Progenitor cell of endocrine pancreas (in vitro differentiated cells): ENCODE measurements around the gene RNPS1. TPM values are rescaled to one million over a fixed set of nuclear protein-coding genes. Genes with fewer than 3 reads are reported as not detected.

Experiments used
- DNase-seq: peaks from one replicate; pipeline ENCODE4 v3.0.0; 2021; ENCODE audit warnings: low spot score; ENCODE audit not compliant: unreplicated experiment
- H3K27ac Mint-ChIP-seq: 2 replicates; pipeline ENCODE4 v1.8.0; 2021; ENCODE audit warnings: mild to moderate bottlenecking, moderate library complexity, mixed read lengths
- H3K27me3 Mint-ChIP-seq: 2 replicates; pipeline ENCODE4 v1.8.0; 2021; ENCODE audit warnings: mixed read lengths
- H3K36me3 Mint-ChIP-seq: 2 replicates; pipeline ENCODE4 v1.8.0; 2022; ENCODE audit warnings: mixed read lengths; ENCODE audit not compliant: insufficient read depth
- H3K4me1 Mint-ChIP-seq: 2 replicates; pipeline ENCODE4 v1.8.0; 2021; ENCODE audit warnings: low read depth, mixed read lengths
- H3K4me3 Mint-ChIP-seq: 2 replicates; pipeline ENCODE4 v1.8.0; 2021; ENCODE audit warnings: low read depth, mild to moderate bottlenecking, moderate library complexity, mixed read lengths
- H3K9me3 Mint-ChIP-seq: 2 replicates; pipeline ENCODE4 v1.8.0; 2021; ENCODE audit warnings: low read depth, mixed read lengths
- total RNA-seq: library from RNA; stranded (reverse); gene quantifications from 2 replicates; pipeline ENCODE4 v1.2.1, GENCODE V29; 2021
- TF ChIP-seq, protein P1 (sequence below): fragments of 200-600 bp; sonication (generic); IDR thresholded peaks from one replicate; pipeline ENCODE4 v1.5.0; 2021; ENCODE audit warnings: antibody characterized with exemption, mild to moderate bottlenecking; ENCODE audit not compliant: unreplicated experiment

RNPS1 gene
- total RNA-seq, 1 donor from 2014 or later, result 237 TPM

DNA sequence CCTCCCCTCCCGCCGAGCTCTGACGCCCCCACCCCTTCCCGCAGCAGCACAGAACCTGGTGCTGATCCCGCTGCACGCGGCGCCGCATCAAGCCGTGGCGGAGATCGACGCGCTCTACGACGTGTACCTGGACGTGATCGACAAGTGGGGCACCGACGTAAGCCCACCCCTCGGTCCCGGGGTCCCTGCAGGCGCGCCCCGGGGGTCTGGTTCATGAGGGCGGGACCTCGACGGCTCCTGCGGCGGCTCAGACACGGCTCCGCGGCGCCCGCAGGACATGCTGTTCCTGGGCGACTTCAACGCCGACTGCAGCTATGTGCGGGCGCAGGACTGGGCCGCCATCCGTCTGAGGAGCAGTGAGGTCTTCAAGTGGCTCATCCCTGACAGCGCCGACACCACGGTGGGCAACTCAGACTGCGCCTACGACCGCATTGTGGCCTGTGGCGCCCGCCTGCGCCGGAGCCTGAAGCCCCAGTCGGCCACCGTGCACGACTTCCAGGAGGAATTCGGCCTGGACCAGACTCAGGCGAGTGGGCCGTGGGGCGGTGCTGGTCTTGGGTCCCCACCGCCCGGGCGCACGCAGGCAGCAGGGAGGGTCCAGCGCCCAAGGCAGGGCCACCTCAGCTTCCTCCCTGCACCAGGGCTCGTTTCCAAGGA is 30.3 kb downstream of the RNPS1 start:
- Mint-ChIP-seq H3K36me3 (peaks cover 15% of the 10 kb centered on the region), H3K4me3 (no peak overlapping the region), H3K27ac (no peak overlapping the region), H3K27me3 (peaks cover 5% of the 10 kb centered on the region), H3K4me1 (no peaks in the 10 kb centered on the region), H3K9me3 (no peaks in the 10 kb centered on the region)
- TF ChIP-seq, protein P1, sequence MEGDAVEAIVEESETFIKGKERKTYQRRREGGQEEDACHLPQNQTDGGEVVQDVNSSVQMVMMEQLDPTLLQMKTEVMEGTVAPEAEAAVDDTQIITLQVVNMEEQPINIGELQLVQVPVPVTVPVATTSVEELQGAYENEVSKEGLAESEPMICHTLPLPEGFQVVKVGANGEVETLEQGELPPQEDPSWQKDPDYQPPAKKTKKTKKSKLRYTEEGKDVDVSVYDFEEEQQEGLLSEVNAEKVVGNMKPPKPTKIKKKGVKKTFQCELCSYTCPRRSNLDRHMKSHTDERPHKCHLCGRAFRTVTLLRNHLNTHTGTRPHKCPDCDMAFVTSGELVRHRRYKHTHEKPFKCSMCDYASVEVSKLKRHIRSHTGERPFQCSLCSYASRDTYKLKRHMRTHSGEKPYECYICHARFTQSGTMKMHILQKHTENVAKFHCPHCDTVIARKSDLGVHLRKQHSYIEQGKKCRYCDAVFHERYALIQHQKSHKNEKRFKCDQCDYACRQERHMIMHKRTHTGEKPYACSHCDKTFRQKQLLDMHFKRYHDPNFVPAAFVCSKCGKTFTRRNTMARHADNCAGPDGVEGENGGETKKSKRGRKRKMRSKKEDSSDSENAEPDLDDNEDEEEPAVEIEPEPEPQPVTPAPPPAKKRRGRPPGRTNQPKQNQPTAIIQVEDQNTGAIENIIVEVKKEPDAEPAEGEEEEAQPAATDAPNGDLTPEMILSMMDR, result no peak
- no peak for DNase-seq

DNA sequence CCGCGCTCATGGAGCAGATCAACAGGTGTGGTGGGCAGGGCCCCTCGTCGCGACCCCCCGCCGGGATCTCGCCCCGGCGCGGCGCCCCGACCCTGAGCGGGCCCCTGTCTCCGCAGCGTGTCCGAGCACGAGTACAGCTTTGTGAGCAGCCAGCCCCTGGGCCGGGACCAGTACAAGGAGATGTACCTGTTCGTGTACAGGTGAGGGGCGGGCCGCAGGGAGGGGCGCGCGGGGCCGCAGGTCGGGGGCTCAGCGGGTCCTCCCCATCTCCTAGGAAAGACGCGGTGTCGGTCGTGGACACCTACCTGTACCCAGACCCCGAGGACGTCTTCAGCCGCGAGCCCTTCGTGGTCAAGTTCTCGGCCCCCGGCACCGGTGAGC is 30.8 kb downstream of the RNPS1 start:
- TF ChIP-seq, protein P1, result no peak
- Mint-ChIP-seq H3K36me3 (peaks cover 12% of the 10 kb centered on the region), H3K4me1 (no peaks in the 10 kb centered on the region), H3K27me3 (peaks cover 5% of the 10 kb centered on the region), H3K27ac (no peak overlapping the region), H3K9me3 (no peaks in the 10 kb centered on the region), H3K4me3 (no peak overlapping the region)
- no peak for DNase-seq

DNA sequence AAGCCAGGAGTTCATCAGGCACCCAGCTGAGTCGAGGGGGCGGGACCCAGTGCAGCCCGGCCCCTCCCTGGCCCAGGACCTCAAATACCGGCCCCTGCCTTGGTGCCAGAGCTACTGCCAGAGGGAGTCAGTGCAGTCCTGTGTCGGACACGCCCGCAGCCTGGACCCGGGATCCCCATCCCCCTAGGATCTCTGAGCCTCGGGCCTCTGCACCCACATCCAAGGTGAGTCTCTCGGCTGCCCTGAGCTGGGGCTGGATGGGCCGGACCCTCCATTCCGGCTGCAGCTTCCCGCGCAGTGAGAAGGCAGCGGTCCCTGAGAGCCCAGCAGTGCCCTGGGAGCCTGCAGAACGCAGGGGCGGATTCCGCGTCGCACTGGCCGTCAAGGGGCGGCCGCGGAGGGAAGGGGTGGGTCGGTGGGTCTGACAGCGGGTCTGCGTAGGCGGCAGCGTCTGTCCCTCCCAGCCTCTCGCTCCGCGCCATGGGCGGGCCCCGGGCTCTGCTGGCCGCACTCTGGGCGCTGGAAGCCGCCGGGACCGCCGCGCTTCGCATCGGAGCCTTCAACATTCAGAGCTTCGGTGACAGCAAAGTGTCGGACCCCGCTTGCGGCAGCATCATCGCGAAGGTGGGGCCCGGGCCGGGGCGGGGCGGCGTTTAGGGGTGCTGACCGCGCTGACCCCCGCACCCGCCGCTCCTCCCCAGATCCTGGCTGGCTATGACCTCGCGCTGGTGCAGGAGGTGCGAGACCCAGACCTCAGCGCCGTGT is 31.4 kb downstream of the RNPS1 start, which contains the start of gene DNASE1L2:
Gene DNASE1L2, plus strand, starts transcription at position 108 of the 765 bp plus-strand sequence. Its CDS starts 373 bp downstream, at position 481.
- no peaks in the 10 kb centered on the region for H3K9me3 Mint-ChIP-seq
- no peak within 1 kb of the TSS for H3K27ac Mint-ChIP-seq
- H3K4me1 Mint-ChIP-seq, result no peaks in the 10 kb centered on the region
- no peak within 1 kb of the TSS for H3K4me3 Mint-ChIP-seq
- peaks cover 12% of the 10 kb centered on the region for H3K36me3 Mint-ChIP-seq
- H3K27me3 Mint-ChIP-seq, result peaks cover 5% of the 10 kb centered on the region
- TF ChIP-seq, protein P1, result no peak
- no peak for DNase-seq

DNA sequence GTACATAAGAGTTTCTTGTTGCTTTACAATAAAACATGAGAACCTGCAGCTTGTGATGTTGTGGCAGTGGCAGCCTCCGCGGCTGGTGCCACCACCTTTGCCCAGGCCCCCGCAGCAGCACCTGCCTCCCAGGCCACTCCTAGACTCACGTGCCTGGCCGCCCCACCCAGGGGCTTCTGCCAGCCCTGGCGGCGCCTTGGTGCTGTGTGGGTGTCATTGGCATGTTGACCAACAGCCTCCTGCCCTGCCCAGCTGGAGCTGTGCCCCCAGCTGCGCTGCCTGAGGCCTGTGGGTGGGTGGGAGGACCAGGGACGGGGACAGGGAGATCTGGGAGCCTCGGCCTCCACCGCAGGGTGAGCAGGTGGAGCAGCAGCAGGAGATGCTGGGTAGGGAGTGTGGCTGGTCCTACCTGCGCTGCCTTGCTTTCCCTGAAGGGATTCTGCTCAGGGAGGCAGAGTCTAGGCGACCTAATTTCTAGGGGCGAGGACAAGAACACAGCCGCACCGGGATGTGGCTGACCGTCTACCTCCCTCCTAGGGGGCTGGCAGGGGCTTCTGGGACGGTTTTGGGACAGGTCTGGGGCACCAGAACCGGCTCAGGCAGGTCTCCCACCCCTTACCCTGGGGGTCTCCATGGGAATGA is 32.1 kb downstream of the RNPS1 start:
- Mint-ChIP-seq H3K27ac (no peak overlapping the region), H3K4me1 (no peaks in the 10 kb centered on the region), H3K9me3 (no peaks in the 10 kb centered on the region), H3K36me3 (peaks cover 12% of the 10 kb centered on the region), H3K27me3 (peaks cover 5% of the 10 kb centered on the region), H3K4me3 (no peak overlapping the region)
- no peak for DNase-seq
- TF ChIP-seq, protein P1, result no peak

DNA sequence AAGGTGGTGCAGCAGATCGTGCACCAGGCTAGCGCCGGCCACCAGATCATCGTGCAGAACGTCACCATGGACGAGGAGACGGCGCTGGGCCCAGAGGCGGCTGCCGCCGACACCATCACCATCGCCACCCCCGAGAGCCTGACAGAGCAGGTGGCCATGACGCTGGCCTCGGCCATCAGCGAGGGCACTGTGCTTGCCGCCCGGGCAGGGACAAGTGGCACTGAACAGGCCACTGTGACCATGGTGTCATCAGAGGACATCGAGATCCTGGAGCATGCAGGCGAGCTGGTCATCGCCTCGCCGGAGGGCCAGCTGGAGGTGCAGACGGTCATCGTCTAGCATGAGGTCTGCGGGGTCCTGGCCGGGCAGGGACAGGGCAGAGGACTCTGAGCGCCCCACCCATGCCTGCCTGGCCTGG is 32.7 kb downstream of the RNPS1 start:
- H3K27me3 Mint-ChIP-seq, result peaks cover 5% of the 10 kb centered on the region
- no peaks in the 10 kb centered on the region for H3K9me3 Mint-ChIP-seq
- TF ChIP-seq, protein P1, result no peak
- DNase-seq, result no peak
- H3K4me3 Mint-ChIP-seq, result no peak overlapping the region
- no peak overlapping the region for H3K27ac Mint-ChIP-seq
- no peaks in the 10 kb centered on the region for H3K4me1 Mint-ChIP-seq
- H3K36me3 Mint-ChIP-seq, result peaks cover 12% of the 10 kb centered on the region
